HG02884 (cell line): Measurements from ENCODE around the gene VWCE.

Experiments
- ATAC-seq: cut with Tn5 transposase; IDR thresholded peaks from one replicate; pipeline ENCODE4 v1.9.1; 2021; ENCODE audit warnings: mild to moderate bottlenecking, moderate library complexity; ENCODE audit not compliant: unreplicated experiment

Gene VWCE

DNA sequence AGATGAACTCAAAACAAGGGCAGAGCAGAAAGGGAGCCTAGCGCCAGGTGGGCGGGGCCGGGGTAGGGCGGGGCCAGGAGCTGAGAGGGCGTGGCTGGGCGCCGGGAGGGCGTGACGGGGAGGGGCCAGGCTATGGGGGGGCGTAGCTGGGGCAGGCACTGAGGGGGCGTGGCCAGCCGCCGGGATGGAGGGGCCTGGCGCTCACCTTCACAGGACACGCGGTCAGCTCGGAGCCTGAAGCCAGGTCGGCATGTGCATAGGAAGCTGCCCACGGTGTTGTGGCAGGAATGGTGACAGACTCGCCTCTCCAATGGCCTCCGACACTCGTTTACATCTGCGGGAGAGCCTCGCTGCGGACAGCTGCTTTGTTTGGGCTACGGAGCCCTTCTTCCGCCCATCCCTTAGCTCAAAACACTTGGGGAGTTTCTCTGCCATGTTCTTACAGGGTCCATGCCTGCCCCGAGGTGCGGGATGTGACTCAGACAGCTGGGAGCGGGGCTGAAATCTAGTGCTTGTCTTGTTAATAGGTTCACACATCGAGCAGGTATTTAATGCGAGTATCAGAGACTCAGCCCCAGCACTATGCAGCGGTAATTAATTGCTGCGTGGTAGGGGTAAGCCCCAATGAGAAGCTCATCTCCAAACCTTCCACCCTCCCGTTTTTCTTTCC is 13.4 kb downstream of the VWCE start:
- ATAC-seq: no peak

DNA sequence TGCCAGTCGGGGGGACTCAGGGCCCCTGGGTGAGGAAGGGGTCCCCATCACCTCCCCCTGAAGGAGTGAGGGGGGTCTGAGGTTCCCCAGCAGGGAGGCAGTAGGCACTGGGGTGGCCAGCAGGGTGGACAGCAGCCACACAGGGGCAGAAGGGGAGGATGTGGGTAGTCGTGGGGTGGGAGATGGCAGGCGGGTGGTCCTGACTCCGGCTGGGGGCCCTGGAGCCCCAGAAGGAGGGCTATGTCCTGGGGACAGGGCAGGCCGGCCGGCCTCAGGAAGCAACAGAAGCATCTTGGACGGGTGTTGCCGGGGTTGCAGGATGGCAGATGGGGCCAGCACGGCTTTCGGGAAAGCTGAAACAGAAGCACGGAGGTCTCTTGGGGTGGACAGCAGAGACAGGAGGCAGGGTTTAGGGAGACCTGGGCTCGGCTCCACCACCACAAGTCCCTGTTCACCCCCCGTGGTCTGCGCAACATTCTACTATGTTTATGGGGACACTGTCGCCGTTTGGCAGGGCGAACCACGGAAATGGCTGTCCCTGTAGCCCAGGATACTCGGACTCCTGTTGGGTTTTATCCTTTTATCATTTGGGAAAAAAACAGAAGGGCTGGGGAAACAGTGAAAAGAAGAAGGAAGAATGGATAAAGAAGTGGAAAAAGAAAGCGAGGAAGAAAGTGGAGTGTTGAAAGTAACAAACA is 14.1 kb downstream of the VWCE start:
- no peak for ATAC-seq

DNA sequence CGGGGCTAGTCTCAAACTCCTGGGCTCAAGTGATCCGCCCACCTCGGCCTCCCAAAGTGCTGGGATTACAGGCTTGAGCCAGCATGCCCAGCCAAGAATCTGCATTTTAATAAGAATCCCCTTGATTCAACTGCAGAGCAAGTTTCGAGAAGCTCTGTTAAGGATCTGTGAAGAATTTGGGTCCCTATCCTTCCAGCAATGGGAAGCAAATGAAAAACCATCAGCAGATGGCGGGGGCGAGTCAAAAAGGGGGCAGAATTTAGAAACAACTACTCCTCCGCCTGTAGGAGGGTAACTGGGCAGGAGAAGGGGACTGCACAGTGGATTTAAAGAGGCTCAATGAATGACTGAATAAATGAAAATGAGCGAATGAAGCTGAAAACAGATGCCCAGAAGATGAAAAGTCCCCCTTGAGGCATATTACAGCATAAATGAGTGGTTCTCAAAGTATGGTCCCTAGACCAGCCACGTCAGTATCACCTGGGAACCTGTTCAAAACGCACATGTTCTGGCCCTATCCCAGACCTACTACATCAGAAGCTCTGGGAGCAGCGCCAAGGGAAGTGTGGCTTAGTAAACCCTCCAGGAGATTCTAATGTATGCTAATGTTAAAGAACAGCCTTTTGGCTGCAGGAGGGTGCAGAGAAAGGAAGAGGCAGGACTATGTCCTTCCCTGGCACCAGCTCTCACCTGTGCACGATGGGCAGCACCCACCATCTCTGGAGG is 15.0 kb downstream of the VWCE start:
- ATAC-seq: no peak

DNA sequence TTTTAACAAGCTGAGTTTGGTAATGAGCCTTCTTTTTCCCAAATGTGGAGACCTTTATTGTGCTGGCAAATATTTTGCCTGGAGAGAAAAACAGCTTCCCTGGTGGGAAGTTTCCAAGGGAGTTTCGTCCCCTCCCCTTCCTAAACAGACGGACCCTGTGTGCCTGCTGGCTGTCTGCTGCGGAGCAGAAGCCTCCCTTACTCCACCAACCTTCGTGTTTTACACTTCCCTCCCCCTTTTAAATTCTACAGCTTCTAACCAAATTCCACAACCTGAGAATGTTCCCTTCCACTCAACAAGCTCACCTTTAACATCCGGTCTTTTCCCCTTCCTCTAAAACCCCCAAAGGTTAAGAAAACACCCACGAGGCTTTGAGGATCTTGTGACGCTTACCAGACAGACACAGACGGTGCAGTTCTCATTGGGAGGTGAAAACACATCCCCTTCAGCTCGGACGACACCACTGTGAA is 17.1 kb downstream of the VWCE start:
- ATAC-seq: no peak

DNA sequence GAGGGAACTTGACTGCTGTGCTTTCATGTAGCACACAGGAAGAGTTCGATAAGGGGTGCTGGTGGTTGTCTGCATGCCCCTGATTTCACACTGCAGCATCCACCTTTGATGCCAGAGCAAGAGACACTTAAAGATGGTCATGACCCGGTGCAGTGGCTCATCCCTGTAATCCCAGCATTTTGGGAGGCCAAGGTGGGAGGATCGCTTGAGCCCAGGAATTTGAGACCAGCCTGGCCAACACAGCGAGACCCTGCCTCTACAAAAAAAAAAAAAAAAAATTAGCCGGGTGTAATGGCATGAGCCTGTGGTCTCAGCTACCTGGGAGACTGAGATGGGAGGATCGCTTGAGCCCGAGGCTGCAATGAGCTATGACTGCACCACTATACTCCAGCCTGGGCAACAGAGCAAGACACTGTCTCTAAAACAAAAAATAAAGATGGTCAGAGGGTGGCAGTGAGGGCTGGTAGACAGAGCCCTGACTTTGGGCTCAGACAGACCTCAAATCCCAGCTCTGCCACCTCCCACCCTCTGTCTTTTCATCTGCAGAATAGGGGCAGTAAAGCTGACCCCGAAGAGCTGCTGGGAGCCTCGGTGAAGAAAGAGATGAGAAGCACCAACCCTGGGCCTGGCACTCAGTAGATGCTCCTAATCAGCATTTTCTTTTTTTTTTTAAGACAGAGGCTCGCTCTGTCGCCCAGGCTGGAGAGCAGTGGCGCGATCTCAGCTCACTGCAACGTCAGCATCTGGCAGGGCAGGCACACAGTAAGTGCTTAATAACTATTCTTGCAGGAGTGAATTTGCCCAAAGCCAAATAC is 17.7 kb downstream of the VWCE start:
- ATAC-seq: no peak

DNA sequence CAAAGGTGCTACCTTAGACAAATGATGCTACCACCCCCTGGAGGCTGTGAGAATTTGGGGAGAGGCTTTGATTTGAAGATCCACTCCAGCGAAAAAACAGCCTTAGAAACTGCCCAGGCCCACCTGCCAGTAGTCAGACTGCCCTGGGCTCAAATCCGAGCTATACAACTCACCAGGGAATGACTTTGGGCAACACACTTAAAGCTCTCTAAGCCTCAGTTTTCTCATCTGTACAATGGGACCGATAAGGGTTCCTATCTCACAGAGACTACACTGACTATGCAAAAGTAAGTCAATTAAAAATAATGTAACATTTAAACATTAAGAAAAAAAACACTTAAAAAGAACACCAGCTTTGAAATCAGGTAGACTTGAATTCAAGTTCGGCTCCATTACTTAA is 19.9 kb downstream of the VWCE start:
- no peak for ATAC-seq

DNA sequence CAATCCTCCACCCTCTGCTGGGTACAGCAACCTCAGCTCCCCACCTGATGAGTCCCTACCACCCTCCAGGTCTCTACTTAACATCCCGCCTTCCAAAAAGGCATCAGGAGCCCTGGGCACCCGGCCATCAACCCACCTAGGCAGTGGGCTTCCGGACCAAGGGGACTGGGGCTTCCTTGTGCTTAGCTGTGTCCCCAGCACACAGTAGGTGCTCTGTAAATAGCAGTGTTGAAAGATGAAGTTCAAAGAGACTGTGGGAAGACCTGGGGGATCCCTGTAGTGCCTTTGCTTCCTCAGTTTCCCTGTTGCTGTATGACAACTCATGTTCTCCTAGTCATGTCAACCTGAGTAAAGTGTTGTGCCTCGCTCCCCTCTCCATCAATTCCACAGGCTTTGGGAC is 21.0 kb downstream of the VWCE start:
- no peak for ATAC-seq

DNA sequence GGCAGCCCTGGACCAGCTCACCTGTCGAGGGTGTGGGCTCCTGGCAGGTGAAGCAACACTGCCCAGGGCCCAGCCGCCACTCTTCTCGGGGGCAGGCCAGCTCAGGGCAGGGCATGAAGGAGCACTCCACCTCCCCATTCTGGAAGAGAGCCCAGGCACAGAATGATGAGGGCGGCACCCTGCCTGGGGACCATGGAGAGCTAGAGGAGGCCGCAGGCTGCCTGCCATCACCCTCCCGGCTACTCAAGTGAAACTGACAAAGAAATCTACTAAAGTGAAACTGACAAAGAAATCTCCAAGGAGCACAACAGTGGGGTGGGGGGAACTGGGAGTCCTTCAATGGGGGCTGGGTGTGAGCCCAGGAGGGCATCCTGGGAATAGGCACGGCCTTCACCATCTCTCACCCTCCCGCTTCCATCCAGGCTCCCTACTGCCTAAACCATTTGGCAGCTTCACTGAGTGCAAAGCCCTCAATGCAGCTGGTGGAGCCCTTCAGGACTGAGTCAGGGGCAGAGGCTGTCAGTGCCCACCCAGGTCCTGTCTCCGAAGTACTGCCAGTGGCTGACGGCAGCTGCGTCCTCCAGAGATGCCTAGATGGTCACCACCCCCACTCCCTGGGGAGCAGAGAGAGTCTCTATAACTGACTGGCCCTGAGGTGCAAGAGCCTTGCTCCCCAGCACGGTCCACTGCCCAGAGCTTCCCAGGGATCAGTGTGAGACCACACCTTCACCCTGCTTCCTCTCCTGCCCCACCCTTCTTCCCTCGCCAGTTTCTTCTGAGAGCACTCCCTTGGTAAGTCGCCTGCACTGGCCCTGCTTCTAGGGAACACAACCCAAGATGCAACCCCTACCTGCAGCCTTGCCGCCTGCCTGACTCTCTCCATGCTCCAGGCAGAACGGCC is 21.7 kb downstream of the VWCE start:
- no peak for ATAC-seq

DNA sequence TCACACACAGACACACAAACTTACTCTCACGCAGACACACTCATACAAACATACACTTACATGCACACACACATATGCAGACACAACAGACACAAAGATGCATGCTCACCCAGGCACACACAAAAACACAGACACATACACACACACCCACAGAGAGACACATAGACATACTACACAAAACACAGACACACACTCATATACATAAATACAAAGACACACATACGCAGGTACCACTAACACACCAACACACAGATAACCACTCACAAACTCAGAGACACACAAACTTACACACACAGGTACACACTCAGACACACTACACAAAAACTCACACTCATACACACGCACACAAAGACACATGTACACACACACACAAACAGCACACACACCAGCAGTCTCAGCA is 22.4 kb downstream of the VWCE start:
- ATAC-seq: no peak

DNA sequence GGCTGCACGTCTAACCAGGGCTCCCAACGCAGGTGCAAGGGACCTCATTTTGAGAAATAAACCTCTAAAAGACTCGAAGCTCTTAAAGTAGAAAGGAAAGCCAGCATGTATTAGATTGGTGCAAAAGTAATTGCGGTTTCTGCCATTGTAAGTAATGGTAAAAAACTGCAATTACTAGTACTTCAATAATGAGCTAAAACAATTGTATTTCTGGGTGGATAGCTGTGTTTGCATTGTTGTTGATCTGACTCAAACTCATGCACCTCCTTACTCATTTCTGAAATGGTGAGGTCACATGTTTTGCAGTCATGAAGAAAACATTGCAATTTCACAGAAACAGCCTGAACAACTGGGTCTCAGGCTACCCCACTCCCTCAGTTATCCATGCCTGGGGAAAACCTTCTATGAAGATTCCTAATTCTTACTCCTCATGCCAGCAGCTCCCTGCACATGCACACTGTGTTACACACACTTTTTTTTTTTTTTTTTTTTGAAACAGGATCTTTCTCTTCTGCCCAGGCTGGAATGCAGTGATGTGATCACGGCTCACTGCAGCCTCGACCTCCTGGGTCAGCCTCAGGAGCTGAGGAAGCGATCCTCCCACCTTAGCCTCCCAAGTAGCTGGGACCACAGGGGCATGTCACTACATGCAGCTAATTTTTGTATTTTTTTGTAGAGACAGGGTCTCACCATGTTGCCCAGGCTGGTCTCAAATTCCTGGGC is 24.6 kb downstream of the VWCE start:
- no peak for ATAC-seq

DNA sequence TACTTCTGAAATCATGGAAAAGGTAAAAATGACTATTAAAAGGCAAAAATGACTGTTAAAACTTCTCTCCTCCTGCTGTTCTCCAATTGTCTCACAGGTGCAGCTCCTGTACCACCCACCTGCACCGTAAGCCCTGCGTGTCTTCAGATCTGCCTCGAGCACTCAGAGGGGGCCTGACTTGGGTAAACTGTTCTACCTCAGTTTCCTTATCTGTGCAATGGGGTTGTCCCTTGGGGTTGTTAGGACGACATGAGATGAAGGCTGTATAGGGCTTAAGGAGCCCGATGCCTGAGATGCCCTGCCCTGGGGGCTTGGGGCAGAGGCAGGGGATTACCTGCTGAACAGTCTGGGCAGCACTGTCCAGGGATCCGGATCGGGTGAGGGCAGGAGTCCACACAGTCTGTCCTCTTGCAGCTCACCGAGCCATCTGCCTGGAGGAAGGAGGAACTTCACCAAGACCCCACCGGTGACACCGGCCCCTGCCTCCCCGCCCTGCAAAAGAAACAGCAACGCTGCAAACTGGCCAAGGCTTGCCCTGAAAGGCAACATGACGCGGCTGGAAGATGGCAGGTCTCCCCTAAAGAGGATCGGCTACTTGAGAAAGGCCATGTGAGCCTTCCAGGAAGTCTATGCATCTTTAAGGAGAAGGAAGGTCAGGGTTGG is 26.4 kb downstream of the VWCE start:
- ATAC-seq: no peak

DNA sequence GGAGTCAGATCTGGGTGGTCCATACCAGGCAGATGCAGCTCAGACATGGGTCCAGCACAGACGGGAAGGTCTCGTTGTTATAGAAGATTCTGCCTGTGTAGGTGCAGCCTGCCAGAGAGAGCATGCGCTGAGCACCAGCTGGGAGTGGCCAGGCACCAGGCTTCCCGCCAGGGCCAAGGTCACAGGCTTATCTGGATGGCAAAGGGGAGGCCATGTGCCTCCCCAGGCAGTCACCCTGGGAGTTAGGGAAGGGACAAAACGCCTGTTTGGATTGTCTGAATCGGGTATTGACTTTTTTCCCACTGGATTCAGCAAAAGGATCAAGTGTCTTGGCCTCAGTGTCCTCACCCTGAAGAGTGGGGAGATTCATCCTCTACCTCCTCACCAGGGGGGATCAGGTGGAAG is 27.7 kb downstream of the VWCE start:
- no peak for ATAC-seq

DNA sequence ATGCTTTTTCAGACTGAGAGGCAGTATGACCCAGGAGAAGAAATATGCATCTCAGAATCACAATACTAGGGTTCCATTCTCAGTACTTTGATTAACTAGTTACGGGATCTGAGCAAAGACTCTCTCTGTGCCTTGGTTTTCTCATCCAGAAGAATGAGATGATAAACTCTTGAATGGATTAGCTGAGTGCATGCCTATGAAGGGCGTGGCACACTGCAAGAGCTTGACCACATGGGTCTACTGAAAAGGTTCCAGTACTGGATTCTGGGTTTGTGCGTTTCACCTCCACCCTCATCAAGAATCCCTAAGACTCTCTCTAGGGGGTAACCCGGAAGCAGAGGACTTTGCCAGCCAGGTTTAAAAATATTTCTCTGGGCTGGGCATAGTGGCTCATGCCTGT is 28.5 kb downstream of the VWCE start:
- no peak for ATAC-seq

DNA sequence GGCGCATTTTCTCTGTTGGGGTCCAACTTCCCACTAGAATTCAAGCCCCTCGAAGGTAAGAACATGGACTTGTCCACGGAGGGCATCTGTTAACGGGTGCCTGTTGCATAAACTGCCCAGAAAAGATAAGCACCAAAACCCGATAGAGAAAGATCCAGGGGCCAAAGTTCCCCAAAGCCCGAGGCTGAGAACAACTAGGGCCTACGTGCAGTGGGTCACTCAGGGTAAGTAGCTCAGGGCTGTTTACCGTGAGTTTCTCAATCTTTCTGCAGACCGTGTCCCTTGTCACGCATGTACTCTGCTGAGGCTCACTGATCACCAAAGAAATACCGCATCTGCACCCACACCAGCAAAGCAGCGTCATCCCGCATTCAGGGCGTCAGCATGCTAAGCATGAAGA is 29.8 kb downstream of the VWCE start:
- no peak for ATAC-seq

DNA sequence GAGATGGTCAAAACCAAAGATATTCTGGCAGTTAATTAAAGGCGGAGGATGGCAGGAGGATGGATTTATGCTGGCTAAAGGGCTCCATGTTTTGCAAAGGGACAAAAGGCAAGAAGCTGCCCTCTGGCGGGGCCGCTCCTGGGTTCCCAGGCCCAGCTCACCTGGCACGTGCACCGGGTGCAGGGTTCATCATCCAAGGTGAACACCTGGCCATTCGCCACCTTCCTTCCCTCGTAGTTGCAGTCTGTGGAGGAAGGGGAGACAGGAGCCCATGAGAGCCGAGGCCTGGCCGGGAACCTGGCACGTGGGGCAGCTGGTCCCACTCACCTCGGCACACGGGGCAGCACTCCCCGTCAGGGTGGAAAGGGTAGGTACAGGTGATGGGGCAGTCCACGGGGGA is 30.3 kb downstream of the VWCE start:
- no peak for ATAC-seq

DNA sequence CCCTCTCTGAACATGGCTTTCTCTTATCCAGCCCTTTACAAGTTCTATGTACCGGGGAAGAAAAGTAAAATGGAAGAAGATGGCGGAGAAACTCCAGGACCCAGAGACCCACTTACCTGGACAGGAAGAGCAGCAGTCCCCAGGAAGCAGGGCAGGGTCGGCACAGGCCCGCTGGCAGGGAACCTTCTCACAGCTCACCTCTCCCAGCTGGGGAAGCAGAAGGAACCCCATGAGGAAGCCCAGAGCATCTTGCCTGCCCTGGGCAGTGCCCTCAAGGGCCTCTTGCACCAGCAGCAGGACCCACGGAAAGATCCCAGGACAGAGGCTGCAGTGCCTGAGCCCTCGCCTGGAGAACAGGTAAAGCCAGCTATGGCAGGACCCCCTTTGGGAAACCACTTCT is 30.7 kb downstream of the VWCE start:
- no peak for ATAC-seq

DNA sequence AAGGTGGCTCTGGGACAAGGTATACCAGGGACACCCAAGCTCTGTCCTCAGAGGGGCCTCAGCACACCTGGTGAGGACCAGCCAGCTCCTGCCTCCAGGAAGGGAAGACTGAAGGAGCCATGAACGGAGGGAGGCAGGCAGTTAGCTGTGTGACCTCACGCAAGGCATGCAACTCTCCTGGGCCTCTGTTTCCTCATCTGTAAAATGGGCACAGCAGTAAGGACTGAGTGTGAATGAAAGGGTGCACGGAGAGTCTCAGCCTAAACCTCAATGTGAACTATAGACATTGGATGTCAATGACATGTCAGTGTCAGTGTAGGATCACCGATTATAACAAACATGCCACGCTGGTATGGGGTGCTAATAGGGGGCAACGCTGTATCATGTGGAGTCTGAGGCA is 35.8 kb downstream of the VWCE start:
- no peak for ATAC-seq

DNA sequence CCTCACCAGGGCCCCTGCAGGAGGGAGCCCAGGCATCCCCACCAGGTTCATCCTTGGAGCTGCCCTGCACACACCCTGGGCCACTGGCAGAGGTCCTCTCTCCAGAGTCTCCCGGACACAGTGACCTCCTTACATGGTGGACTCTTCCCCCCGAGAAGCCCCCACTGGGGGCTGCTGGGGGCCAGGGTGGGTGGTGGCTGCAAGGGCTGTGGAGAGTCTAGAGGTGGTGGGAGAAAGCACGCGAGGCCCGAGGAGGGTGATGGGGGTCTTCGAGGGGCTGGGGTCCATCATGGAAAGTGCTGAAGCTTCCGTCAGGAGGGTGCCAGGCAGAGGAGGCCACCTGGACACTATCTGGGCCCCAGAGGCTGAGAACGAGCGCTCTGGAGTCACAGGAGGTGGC is 36.6 kb downstream of the VWCE start:
- ATAC-seq: no peak
